SK-N-MC (cell line): ENCODE measurements around the gene MARCHF6.
"Not testable (repeated sequence)": the region's sequence is repeated elsewhere in the genome, so short reads cannot be mapped to it uniquely, and the experiment has no call there.

Experiments used
- EZH2 ChIP-seq: fragments of 200-600 bp; sonication (generic); IDR thresholded peaks from one replicate; pipeline ENCODE4 v1.6.1; 2017; ENCODE audit warnings: antibody characterized with exemption
- FOXP2 ChIP-seq: optimal IDR thresholded peaks from 2 replicates; pipeline ENCODE3; 2011; ENCODE audit warnings: mild to moderate bottlenecking, moderate library complexity; ENCODE audit not compliant: insufficient read depth; ENCODE audit errors: extremely low read length, control extremely low read depth
- POLR2AphosphoS5 ChIP-seq: IDR thresholded peaks from 2 replicates; pipeline ENCODE4 v1.6.1; 2012; ENCODE audit warnings: mild to moderate bottlenecking, low read depth, low read length, borderline replicate concordance

GRCh38 chr5:10375146-10375545 lies 21.7 kb downstream of the MARCHF6 start:
- not testable (repeated sequence) for TF ChIP-seq POLR2AphosphoS5, EZH2, FOXP2
